ENCODE results near the gene DDX24.
A peak's percentile ranks its signal among the peaks of the same experiment; 100 is the strongest.

The DDX24 gene

GRCh38 chr14:94080621-94081385, at the start of gene DDX24, which contains the start of gene IFI27L1:
Gene DDX24, minus strand, starts transcription at chr14:94081202. Its CDS starts 1,460 bp downstream, at chr14:94079742.
Gene IFI27L1, plus strand, starts transcription at chr14:94081310. Its CDS starts 15,628 bp downstream, at chr14:94096938.
- Histone ChIP-seq H3K9me3 (ENCODE audit: low read depth, low read length) (peaks cover 11% of the 10 kb centered on the region), H3K9ac (ENCODE audit: insufficient read length) (peak within 1 kb of the TSS; percentile 95), H3K36me3 (ENCODE audit: insufficient read depth, low read length) (peaks cover 43% of the 10 kb centered on the region), H3K27ac (peak within 1 kb of the TSS; percentile 49; the same call in 1 of the 2 replicates), H3K4me3 (peak within 1 kb of the TSS; percentile 92)
- no peak for TF ChIP-seq EZH2 (IDR thresholded peaks at IDR 0.05)
- TF ChIP-seq FOXP2 (optimal IDR thresholded peaks at IDR 0.05; ENCODE audit: control extremely low read depth, extremely low read length, insufficient read depth): peak; percentile 58
- peak; percentile 95 for TF ChIP-seq POLR2AphosphoS5 (IDR thresholded peaks at IDR 0.05; ENCODE audit: borderline replicate concordance, low read depth, low read length)
- peak; percentile 71 for DNase-seq (ENCODE audit: low read depth, low spot score)

GRCh38 chr14:94129758-94130414, 48.9 kb upstream of the DDX24 start:
- no peaks in the 10 kb centered on the region for H3K9me3 ChIP-seq (ENCODE audit: low read depth, low read length)
- DNase-seq (ENCODE audit: low read depth, low spot score): no peak
- no peak overlapping the region for H3K27ac ChIP-seq
- no peaks in the 10 kb centered on the region for H3K36me3 ChIP-seq (ENCODE audit: insufficient read depth, low read length)
- peak overlapping the region; percentile 79 for H3K4me3 ChIP-seq
- TF ChIP-seq POLR2AphosphoS5 (IDR thresholded peaks at IDR 0.05; ENCODE audit: borderline replicate concordance, low read depth, low read length) (no peak), FOXP2 (optimal IDR thresholded peaks at IDR 0.05; ENCODE audit: control extremely low read depth, extremely low read length, insufficient read depth) (no peak), EZH2 (IDR thresholded peaks at IDR 0.05) (no peak)
- peak overlapping the region; percentile 21 for H3K9ac ChIP-seq (ENCODE audit: insufficient read length)

GRCh38 chr14:94129111-94129757, 48.2 kb upstream of the DDX24 start, which contains the start of gene IFI27L2:
Gene IFI27L2, minus strand, starts transcription at chr14:94129604. Its CDS starts 40 bp downstream, at chr14:94129564.
- peak within 1 kb of the TSS; percentile 21 for H3K9ac ChIP-seq (ENCODE audit: insufficient read length)
- no peaks in the 10 kb centered on the region for H3K9me3 ChIP-seq (ENCODE audit: low read depth, low read length)
- no peak for TF ChIP-seq FOXP2 (optimal IDR thresholded peaks at IDR 0.05; ENCODE audit: control extremely low read depth, extremely low read length, insufficient read depth)
- no peak for TF ChIP-seq POLR2AphosphoS5 (IDR thresholded peaks at IDR 0.05; ENCODE audit: borderline replicate concordance, low read depth, low read length)
- no peak for TF ChIP-seq EZH2 (IDR thresholded peaks at IDR 0.05)
- no peak for DNase-seq (ENCODE audit: low read depth, low spot score)
- peak within 1 kb of the TSS; percentile 79 for H3K4me3 ChIP-seq
- no peaks in the 10 kb centered on the region for H3K36me3 ChIP-seq (ENCODE audit: insufficient read depth, low read length)
- H3K27ac ChIP-seq: no peak within 1 kb of the TSS

GRCh38 chr14:94128216-94128839, 47.3 kb upstream of the DDX24 start:
- H3K36me3 ChIP-seq (ENCODE audit: insufficient read depth, low read length): no peaks in the 10 kb centered on the region
- no peak overlapping the region for H3K9ac ChIP-seq (ENCODE audit: insufficient read length)
- H3K9me3 ChIP-seq (ENCODE audit: low read depth, low read length): no peaks in the 10 kb centered on the region
- DNase-seq (ENCODE audit: low read depth, low spot score): no peak
- H3K4me3 ChIP-seq: no peak overlapping the region
- H3K27ac ChIP-seq: no peak overlapping the region
- TF ChIP-seq EZH2 (IDR thresholded peaks at IDR 0.05): no peak

GRCh38 chr14:94127330-94127729, 46.3 kb upstream of the DDX24 start:
- no peak for DNase-seq (ENCODE audit: low read depth, low spot score)
- H3K4me3 ChIP-seq: no peak overlapping the region
- no peaks in the 10 kb centered on the region for H3K9me3 ChIP-seq (ENCODE audit: low read depth, low read length)
- TF ChIP-seq FOXP2 (optimal IDR thresholded peaks at IDR 0.05; ENCODE audit: control extremely low read depth, extremely low read length, insufficient read depth) (no peak), EZH2 (IDR thresholded peaks at IDR 0.05) (no peak), POLR2AphosphoS5 (IDR thresholded peaks at IDR 0.05; ENCODE audit: borderline replicate concordance, low read depth, low read length) (no peak)
- H3K9ac ChIP-seq (ENCODE audit: insufficient read length): no peak overlapping the region
- no peak overlapping the region for H3K27ac ChIP-seq
- no peaks in the 10 kb centered on the region for H3K36me3 ChIP-seq (ENCODE audit: insufficient read depth, low read length)

GRCh38 chr14:94126800-94127199, 45.8 kb upstream of the DDX24 start:
- TF ChIP-seq POLR2AphosphoS5 (IDR thresholded peaks at IDR 0.05; ENCODE audit: borderline replicate concordance, low read depth, low read length): no peak
- TF ChIP-seq FOXP2 (optimal IDR thresholded peaks at IDR 0.05; ENCODE audit: control extremely low read depth, extremely low read length, insufficient read depth): no peak
- TF ChIP-seq EZH2 (IDR thresholded peaks at IDR 0.05): no peak
- no peak overlapping the region for H3K9ac ChIP-seq (ENCODE audit: insufficient read length)
- no peak overlapping the region for H3K4me3 ChIP-seq
- no peaks in the 10 kb centered on the region for H3K36me3 ChIP-seq (ENCODE audit: insufficient read depth, low read length)
- no peak overlapping the region for H3K27ac ChIP-seq
- no peaks in the 10 kb centered on the region for H3K9me3 ChIP-seq (ENCODE audit: low read depth, low read length)
- DNase-seq (ENCODE audit: low read depth, low spot score): no peak

GRCh38 chr14:94126419-94126677, 45.3 kb upstream of the DDX24 start:
- Histone ChIP-seq H3K27ac (no peak overlapping the region), H3K4me3 (no peak overlapping the region), H3K9me3 (ENCODE audit: low read depth, low read length) (no peaks in the 10 kb centered on the region), H3K36me3 (ENCODE audit: insufficient read depth, low read length) (no peaks in the 10 kb centered on the region), H3K9ac (ENCODE audit: insufficient read length) (no peak overlapping the region)
- DNase-seq (ENCODE audit: low read depth, low spot score): no peak
- TF ChIP-seq FOXP2 (optimal IDR thresholded peaks at IDR 0.05; ENCODE audit: control extremely low read depth, extremely low read length, insufficient read depth): no peak
- TF ChIP-seq EZH2 (IDR thresholded peaks at IDR 0.05): no peak
- TF ChIP-seq POLR2AphosphoS5 (IDR thresholded peaks at IDR 0.05; ENCODE audit: borderline replicate concordance, low read depth, low read length): no peak

All from SK-N-MC (cell line).